MCF 10A (cell line): ENCODE data around the gene LMO7. TPM values are rescaled to one million over a fixed set of nuclear protein-coding genes. Genes with fewer than 3 reads are reported as not detected.

Experiments
- BruUV-seq: library from RNA; stranded (reverse); fragments of 400-500 nt; replicated peaks from 2 replicates; lab custom pipeline; 2021; lab: Mats Ljungman, UMichigan
- CTCF ChIA-PET: fragments of 300-600 bp; sonication (Branson Sonifier 250); formaldehyde crosslinking; extraction: SDS; loops from one replicate; lab custom pipeline; 2021; ENCODE audit warnings: antibody characterized with exemption, inconsistent platforms; lab: Yijun Ruan, JAX
- POLR2A ChIA-PET: fragments of 300-600, 350-650 bp; sonication (Branson Sonifier 250); formaldehyde crosslinking; extraction: SDS; loops from one replicate; lab custom pipeline; 2020; ENCODE audit warnings: antibody characterized with exemption, inconsistent platforms; lab: Yijun Ruan, JAX
- DNase-seq: peaks from one replicate; pipeline ENCODE4 v3.0.0-alpha.2; 2018; ENCODE audit not compliant: unreplicated experiment
- H3K27ac Mint-ChIP-seq: one replicate; pipeline ENCODE4 v1.8.0; 2022; ENCODE audit warnings: mild to moderate bottlenecking, low read depth, mixed read lengths; ENCODE audit not compliant: unreplicated experiment
- H3K27me3 Mint-ChIP-seq: one replicate; pipeline ENCODE4 v1.8.0; 2022; ENCODE audit warnings: mixed read lengths; ENCODE audit not compliant: insufficient read depth, unreplicated experiment
- H3K36me3 Mint-ChIP-seq: one replicate; pipeline ENCODE4 v1.8.0; 2022; ENCODE audit warnings: mild to moderate bottlenecking, moderate library complexity, mixed read lengths; ENCODE audit not compliant: insufficient read depth, unreplicated experiment
- H3K4me1 Mint-ChIP-seq: one replicate; pipeline ENCODE4 v1.8.0; 2022; ENCODE audit warnings: mixed read lengths; ENCODE audit not compliant: insufficient read depth, unreplicated experiment
- H3K4me3 Mint-ChIP-seq: one replicate; pipeline ENCODE4 v1.8.0; 2022; ENCODE audit warnings: mild to moderate bottlenecking, moderate library complexity, mixed read lengths; ENCODE audit not compliant: unreplicated experiment
- H3K9me3 Mint-ChIP-seq: one replicate; pipeline ENCODE4 v1.8.0; 2022; ENCODE audit warnings: mixed read lengths; ENCODE audit not compliant: unreplicated experiment
- intact Hi-C: fragments of 100-400 bp; cut with micrococcal nuclease; formaldehyde crosslinking; loops from 2 replicates; pipeline ENCODE4 v1.14.1; 2022
- total RNA-seq: library from RNA; stranded (reverse); gene quantifications from 2 replicates; pipeline ENCODE4 v1.2.3, GENCODE V29; 2022
- TF ChIP-seq, protein P1 (sequence below): fragments of 200-600 bp; IDR thresholded peaks from one replicate; pipeline ENCODE4 v1.8.0; 2022; ENCODE audit warnings: antibody characterized with exemption, mild to moderate bottlenecking; ENCODE audit not compliant: unreplicated experiment

LMO7 gene
- total RNA-seq, 1 experiment from 2014 or later = 30.8 TPM

- CTCF ChIA-PET = interaction anchor here (1.0 to 1.4 kb wide), 2 partner anchors 19 to 117 kb away, joined by 3 to 7 read pairs; no protein-coding TSS in a partner anchor
- POLR2A ChIA-PET = no interaction called here
- H3K4me1 Mint-ChIP-seq = peaks cover 11% of the 10 kb centered on the region
- no peak for DNase-seq
- no peak overlapping the region for H3K27ac Mint-ChIP-seq
- intact Hi-C loops = no loop called here
- peaks cover 3% of the 10 kb centered on the region for H3K36me3 Mint-ChIP-seq
- TF ChIP-seq, protein P1, sequence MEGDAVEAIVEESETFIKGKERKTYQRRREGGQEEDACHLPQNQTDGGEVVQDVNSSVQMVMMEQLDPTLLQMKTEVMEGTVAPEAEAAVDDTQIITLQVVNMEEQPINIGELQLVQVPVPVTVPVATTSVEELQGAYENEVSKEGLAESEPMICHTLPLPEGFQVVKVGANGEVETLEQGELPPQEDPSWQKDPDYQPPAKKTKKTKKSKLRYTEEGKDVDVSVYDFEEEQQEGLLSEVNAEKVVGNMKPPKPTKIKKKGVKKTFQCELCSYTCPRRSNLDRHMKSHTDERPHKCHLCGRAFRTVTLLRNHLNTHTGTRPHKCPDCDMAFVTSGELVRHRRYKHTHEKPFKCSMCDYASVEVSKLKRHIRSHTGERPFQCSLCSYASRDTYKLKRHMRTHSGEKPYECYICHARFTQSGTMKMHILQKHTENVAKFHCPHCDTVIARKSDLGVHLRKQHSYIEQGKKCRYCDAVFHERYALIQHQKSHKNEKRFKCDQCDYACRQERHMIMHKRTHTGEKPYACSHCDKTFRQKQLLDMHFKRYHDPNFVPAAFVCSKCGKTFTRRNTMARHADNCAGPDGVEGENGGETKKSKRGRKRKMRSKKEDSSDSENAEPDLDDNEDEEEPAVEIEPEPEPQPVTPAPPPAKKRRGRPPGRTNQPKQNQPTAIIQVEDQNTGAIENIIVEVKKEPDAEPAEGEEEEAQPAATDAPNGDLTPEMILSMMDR = no peak
- H3K27me3 Mint-ChIP-seq = no peaks in the 10 kb centered on the region
- no TSS peak for BruUV-seq
- no peak overlapping the region for H3K4me3 Mint-ChIP-seq
- no peaks in the 10 kb centered on the region for H3K9me3 Mint-ChIP-seq
These were observed 176.6 kb downstream of the LMO7 start for GRCh38 chr13:75812751-75813181.

DNA sequence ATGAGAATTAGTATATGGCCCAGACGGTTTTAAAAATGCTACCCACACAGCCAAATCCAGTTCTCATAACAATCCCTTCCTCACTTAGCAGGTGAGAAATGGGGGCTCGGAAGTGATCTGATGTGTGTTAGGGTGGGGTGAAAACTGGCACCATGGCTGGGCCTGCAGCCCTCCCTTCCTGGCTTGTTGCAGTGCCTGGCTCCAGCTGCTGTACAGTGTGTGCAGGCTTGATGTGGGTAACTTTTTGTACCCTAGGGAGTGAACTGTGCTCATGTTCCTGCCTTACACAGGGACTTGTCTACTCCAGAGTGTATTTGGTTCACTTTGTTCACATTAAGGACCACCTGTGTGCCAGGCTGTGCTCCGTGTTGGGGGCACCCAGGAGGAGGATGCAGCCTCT is 177.2 kb downstream of the LMO7 start:
- no peak overlapping the region for H3K4me3 Mint-ChIP-seq
- H3K9me3 Mint-ChIP-seq = no peaks in the 10 kb centered on the region
- peaks cover 11% of the 10 kb centered on the region for H3K4me1 Mint-ChIP-seq
- intact Hi-C loops = no loop called here
- CTCF ChIA-PET = interaction anchor here (1.0 to 1.4 kb wide), 2 partner anchors 19 to 118 kb away, joined by 3 to 7 read pairs; no protein-coding TSS in a partner anchor
- no peak overlapping the region for H3K27ac Mint-ChIP-seq
- no peaks in the 10 kb centered on the region for H3K27me3 Mint-ChIP-seq
- DNase-seq = no peak
- no TSS peak for BruUV-seq
- TF ChIP-seq, protein P1 = no peak
- no peaks in the 10 kb centered on the region for H3K36me3 Mint-ChIP-seq
- POLR2A ChIA-PET = no interaction called here

DNA sequence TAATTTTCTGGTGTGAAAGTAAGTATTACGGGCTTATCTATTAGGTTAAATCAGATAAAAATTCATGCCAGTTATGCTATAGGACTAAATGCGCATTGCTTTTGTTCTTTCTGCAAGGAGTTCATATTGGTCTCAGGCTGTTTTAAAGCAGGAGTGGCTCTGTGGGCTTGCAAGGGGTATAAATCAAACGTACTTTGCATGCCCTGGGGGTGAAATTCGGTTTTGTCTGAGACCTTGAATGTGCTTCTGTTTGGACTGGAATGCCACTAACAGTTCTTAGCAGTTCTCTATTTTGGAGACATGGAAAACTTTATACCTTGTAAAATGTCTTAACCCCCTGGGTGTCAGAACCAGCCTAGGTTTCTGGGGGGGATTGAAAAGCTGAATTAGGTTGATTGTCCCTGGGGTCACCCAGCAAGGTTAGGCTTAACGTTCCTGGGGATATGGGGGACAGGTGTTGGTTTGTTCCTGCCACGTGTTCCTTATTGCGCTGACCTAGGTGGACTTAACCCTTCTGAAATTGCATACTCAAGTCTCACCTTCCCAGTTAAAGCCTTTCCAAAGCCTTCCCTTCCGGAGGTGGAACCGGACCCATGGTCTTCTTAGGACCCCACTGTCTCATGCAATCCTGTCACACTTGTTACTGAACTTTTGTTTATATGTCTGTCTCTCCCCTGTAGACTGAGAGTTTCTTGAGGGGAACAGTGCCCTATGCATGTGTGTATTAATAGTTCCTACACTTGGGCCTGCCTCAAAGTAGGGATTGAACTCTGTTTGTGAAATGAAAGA is 182.2 kb downstream of the LMO7 start:
- Mint-ChIP-seq H3K27me3 (no peaks in the 10 kb centered on the region), H3K36me3 (peaks cover 21% of the 10 kb centered on the region), H3K9me3 (no peaks in the 10 kb centered on the region), H3K4me1 (no peaks in the 10 kb centered on the region), H3K4me3 (no peak overlapping the region), H3K27ac (no peak overlapping the region)
- DNase-seq = no peak
- CTCF ChIA-PET = interaction anchor here (1.1 kb wide), 1 partner anchor 123 kb away, joined by 3 read pairs; no protein-coding TSS in a partner anchor
- intact Hi-C loops = no loop called here
- BruUV-seq = no TSS peak
- TF ChIP-seq, protein P1 = no peak
- POLR2A ChIA-PET = no interaction called here

DNA sequence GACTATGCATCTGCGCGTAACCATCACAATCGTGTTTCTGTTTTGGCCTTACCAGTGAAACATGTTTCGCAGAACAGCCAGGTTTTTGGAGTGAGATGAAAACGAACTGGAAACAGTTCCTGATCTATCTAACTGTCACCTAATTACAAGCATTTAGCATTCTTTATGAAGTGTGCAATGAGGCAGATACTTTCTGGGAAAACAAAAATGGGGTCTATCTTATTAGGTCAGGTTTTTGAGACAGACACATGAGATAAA is 182.8 kb downstream of the LMO7 start:
- ChIA-PET POLR2A (no interaction called here), CTCF (interaction anchor here (1.1 kb wide), 1 partner anchor 123 kb away, joined by 3 read pairs; no protein-coding TSS in a partner anchor)
- Mint-ChIP-seq H3K9me3 (no peaks in the 10 kb centered on the region), H3K4me3 (no peak overlapping the region), H3K27ac (no peak overlapping the region), H3K27me3 (no peaks in the 10 kb centered on the region), H3K4me1 (no peaks in the 10 kb centered on the region), H3K36me3 (peaks cover 27% of the 10 kb centered on the region)
- DNase-seq = no peak
- TF ChIP-seq, protein P1 = no peak
- intact Hi-C loops = no loop called here
- no TSS peak for BruUV-seq
